DOHH2 (cell line): ENCODE data around the gene COMMD4.

Source experiments
- H3F3A ChIP-seq: fragments of 200-600 bp; sonication (generic), shearing (Covaris generic); 2 replicates; pipeline ENCODE4 v1.6.0; 2016; ENCODE audit warnings: antibody characterized with exemption, mild to moderate bottlenecking; ENCODE audit not compliant: control insufficient read depth, insufficient read depth
- H3K27ac ChIP-seq: fragments of 200-600 bp; sonication (generic); 2 replicates; pipeline ENCODE4 v1.5.1; 2014; ENCODE audit warnings: low read depth, mild to moderate bottlenecking, low read length, moderate library complexity
- H3K27me3 ChIP-seq: fragments of 200-600 bp; sonication (generic); 2 replicates; pipeline ENCODE4 v1.6.1; 2014; ENCODE audit warnings: mild to moderate bottlenecking, low read length, mixed read lengths; ENCODE audit not compliant: control insufficient read depth
- H3K36me3 ChIP-seq: fragments of 200-600 bp; sonication (generic); 2 replicates; pipeline ENCODE4 v1.6.1; 2014; ENCODE audit warnings: mild to moderate bottlenecking, low read length, moderate library complexity, mixed read lengths; ENCODE audit not compliant: control insufficient read depth
- H3K4me1 ChIP-seq: fragments of 200-600 bp; sonication (generic); 2 replicates; pipeline ENCODE4 v1.6.1; 2014; ENCODE audit warnings: mild to moderate bottlenecking, low read length, mixed read lengths; ENCODE audit not compliant: control insufficient read depth
- H3K4me2 ChIP-seq: fragments of 200-600 bp; sonication (generic); 2 replicates; pipeline ENCODE4 v1.6.0; 2014; ENCODE audit warnings: mild to moderate bottlenecking, low read length, moderate library complexity
- H3K4me3 ChIP-seq: fragments of 200-600 bp; sonication (generic); 2 replicates; pipeline ENCODE4 v1.5.1; 2014; ENCODE audit warnings: mild to moderate bottlenecking, low read length, mixed read lengths
- H3K79me2 ChIP-seq: fragments of 200-600 bp; sonication (generic); 2 replicates; pipeline ENCODE4 v1.6.1; 2014; ENCODE audit warnings: mild to moderate bottlenecking, low read length, mixed read lengths; ENCODE audit not compliant: control insufficient read depth
- H3K9me2 ChIP-seq: fragments of 200-600 bp; sonication (generic); replicated peaks from 2 replicates; pipeline ENCODE4 v1.6.1; 2014; ENCODE audit warnings: mild to moderate bottlenecking, low read length, mixed read lengths; ENCODE audit not compliant: control insufficient read depth
- H3K9me3 ChIP-seq: fragments of 200-600 bp; sonication (generic); 2 replicates; pipeline ENCODE4 v1.6.1; 2014; ENCODE audit warnings: antibody characterized with exemption, low read length, mixed read lengths; ENCODE audit not compliant: control insufficient read depth, insufficient read depth
- H4K20me1 ChIP-seq: fragments of 200-600 bp; sonication (generic); 2 replicates; pipeline ENCODE4 v1.6.0; 2014; ENCODE audit warnings: low read depth, mild to moderate bottlenecking, antibody characterized with exemption, low read length, moderate library complexity; ENCODE audit not compliant: control insufficient read depth, insufficient read depth
- EZH2phosphoT487 ChIP-seq: fragments of 200-600 bp; sonication (generic); IDR thresholded peaks from 2 replicates; pipeline ENCODE4 v1.6.1; 2017; ENCODE audit warnings: borderline replicate concordance, mild to moderate bottlenecking, antibody characterized with exemption, low read length, moderate library complexity, mixed read lengths
- TF ChIP-seq, protein P1 (sequence below): fragments of 200-600 bp; sonication (generic); IDR thresholded peaks from one replicate; pipeline ENCODE4 v1.5.1; 2014; ENCODE audit warnings: antibody characterized with exemption, mild to moderate bottlenecking, low read depth, low read length; ENCODE audit not compliant: poor library complexity, severe bottlenecking

Gene COMMD4

DNA sequence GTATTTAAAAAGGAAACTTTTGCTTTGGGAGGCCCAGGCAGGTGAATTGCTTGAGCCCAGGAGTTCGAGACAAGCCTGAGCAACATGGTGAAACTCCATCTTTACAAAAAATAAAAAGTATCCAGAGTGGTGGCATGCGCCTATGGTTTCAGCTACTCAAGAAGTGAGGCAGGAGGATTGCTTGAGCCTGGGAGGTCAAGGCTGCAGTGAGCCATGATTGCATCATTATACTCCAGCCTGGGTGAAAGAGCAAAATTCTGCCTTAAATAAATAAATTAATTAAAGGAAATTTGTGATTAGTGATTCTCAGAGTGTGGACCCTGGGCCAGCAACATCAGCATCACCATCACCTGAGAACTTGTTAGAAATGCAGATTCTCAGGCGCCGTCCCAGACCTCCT lies 9.9 kb upstream of the COMMD4 start:
- Histone ChIP-seq H3K36me3 (no peaks in the 10 kb centered on the region), H4K20me1 (no peaks in the 10 kb centered on the region), H3K4me1 (peaks cover 27% of the 10 kb centered on the region), H3K4me2 (peak overlapping the region; percentile 48), H3K27me3 (no peaks in the 10 kb centered on the region), H3K9me2 (no peaks in the 10 kb centered on the region), H3K9me3 (no peaks in the 10 kb centered on the region), H3K27ac (no peak overlapping the region), H3F3A (no peaks in the 10 kb centered on the region), H3K79me2 (no peaks in the 10 kb centered on the region), H3K4me3 (no peak overlapping the region)
- TF ChIP-seq EZH2phosphoT487 = no peak
- TF ChIP-seq, protein P1, sequence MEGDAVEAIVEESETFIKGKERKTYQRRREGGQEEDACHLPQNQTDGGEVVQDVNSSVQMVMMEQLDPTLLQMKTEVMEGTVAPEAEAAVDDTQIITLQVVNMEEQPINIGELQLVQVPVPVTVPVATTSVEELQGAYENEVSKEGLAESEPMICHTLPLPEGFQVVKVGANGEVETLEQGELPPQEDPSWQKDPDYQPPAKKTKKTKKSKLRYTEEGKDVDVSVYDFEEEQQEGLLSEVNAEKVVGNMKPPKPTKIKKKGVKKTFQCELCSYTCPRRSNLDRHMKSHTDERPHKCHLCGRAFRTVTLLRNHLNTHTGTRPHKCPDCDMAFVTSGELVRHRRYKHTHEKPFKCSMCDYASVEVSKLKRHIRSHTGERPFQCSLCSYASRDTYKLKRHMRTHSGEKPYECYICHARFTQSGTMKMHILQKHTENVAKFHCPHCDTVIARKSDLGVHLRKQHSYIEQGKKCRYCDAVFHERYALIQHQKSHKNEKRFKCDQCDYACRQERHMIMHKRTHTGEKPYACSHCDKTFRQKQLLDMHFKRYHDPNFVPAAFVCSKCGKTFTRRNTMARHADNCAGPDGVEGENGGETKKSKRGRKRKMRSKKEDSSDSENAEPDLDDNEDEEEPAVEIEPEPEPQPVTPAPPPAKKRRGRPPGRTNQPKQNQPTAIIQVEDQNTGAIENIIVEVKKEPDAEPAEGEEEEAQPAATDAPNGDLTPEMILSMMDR = no peak

GRCh38 chr15:75327005-75327404 lies 8.9 kb upstream of the COMMD4 start:
- Histone ChIP-seq H3K9me3 (no peaks in the 10 kb centered on the region), H3K4me3 (no peak overlapping the region), H3K79me2 (no peaks in the 10 kb centered on the region), H3K27ac (no peak overlapping the region), H3K36me3 (no peaks in the 10 kb centered on the region), H3F3A (no peaks in the 10 kb centered on the region), H3K4me2 (no peak overlapping the region), H3K27me3 (no peaks in the 10 kb centered on the region), H4K20me1 (no peaks in the 10 kb centered on the region), H3K9me2 (no peaks in the 10 kb centered on the region), H3K4me1 (peaks cover 27% of the 10 kb centered on the region)
- TF ChIP-seq EZH2phosphoT487 = no peak
- TF ChIP-seq, protein P1 = peak; percentile 16

GRCh38 chr15:75327491-75327890 lies 8.4 kb upstream of the COMMD4 start:
- Histone ChIP-seq H3K36me3 (no peaks in the 10 kb centered on the region), H3K9me2 (no peaks in the 10 kb centered on the region), H4K20me1 (no peaks in the 10 kb centered on the region), H3K27ac (no peak overlapping the region), H3K27me3 (no peaks in the 10 kb centered on the region), H3F3A (no peaks in the 10 kb centered on the region), H3K79me2 (no peaks in the 10 kb centered on the region), H3K4me2 (no peak overlapping the region), H3K4me3 (no peak overlapping the region), H3K4me1 (peaks cover 27% of the 10 kb centered on the region), H3K9me3 (no peaks in the 10 kb centered on the region)
- no peak for TF ChIP-seq EZH2phosphoT487
- TF ChIP-seq, protein P1 = no peak
